Activated CD8-positive, alpha-beta T cell treated with anti-CD3 and anti-CD28 coated beads for 36 hours (primary cell): Measurements from ENCODE around the gene OTOP3. TPM values are rescaled to one million over a fixed set of nuclear protein-coding genes. Genes with fewer than 3 reads are reported as not detected.

Experiments used
- ATAC-seq: fragments of 200-7000 bp; cut with Tn5 transposase; one replicate; pipeline ENCODE4 v1.10.0; 2021; ENCODE audit warnings: mild to moderate bottlenecking, moderate library complexity
- CTCF ChIA-PET: fragments of 350-600 bp; sonication (Branson Sonifier 250); formaldehyde crosslinking; loops from one replicate; lab custom pipeline; 2021; ENCODE audit warnings: antibody characterized with exemption; lab: Charles Lee
- POLR2A ChIA-PET: fragments of 350-600 bp; sonication (Branson Sonifier 250); formaldehyde crosslinking; loops from one replicate; lab custom pipeline; 2021; ENCODE audit warnings: antibody characterized with exemption; lab: Charles Lee
- DNase-seq: peaks from one replicate; pipeline ENCODE4 v3.0.0-alpha.2; 2020
- H3K27ac Mint-ChIP-seq: one replicate; pipeline ENCODE4 v1.8.0; 2021; ENCODE audit warnings: mild to moderate bottlenecking, mixed read lengths
- H3K27me3 Mint-ChIP-seq: one replicate; pipeline ENCODE4 v1.8.0; 2021; ENCODE audit warnings: mixed read lengths
- H3K36me3 Mint-ChIP-seq: one replicate; pipeline ENCODE4 v1.8.0; 2021; ENCODE audit warnings: low read depth, mixed read lengths
- H3K4me1 Mint-ChIP-seq: one replicate; pipeline ENCODE4 v1.8.0; 2021; ENCODE audit warnings: low read depth, mixed read lengths
- H3K4me3 Mint-ChIP-seq: one replicate; pipeline ENCODE4 v1.8.0; 2021; ENCODE audit warnings: mild to moderate bottlenecking, moderate library complexity, mixed read lengths
- H3K9me3 Mint-ChIP-seq: one replicate; pipeline ENCODE4 v1.8.0; 2021; ENCODE audit warnings: mixed read lengths
- CTCF ChIP-seq: fragments of 200-600 bp; IDR thresholded peaks from one replicate; pipeline ENCODE4 v1.8.0; 2022; ENCODE audit warnings: antibody characterized with exemption, mild to moderate bottlenecking
- intact Hi-C: fragments of 100-400 bp; cut with micrococcal nuclease; formaldehyde crosslinking; loops from one replicate; pipeline ENCODE4 v1.10.0; 2022
- total RNA-seq, 2 experiments: library from RNA; stranded (reverse); gene quantifications; one replicate each; pipeline ENCODE4 v1.2.3, GENCODE V29; 2021

The OTOP3 gene
- total RNA-seq, 2 experiments from 2014 or later = not detected

GRCh38 chr17:74930535-74931036, 5.1 kb upstream of the OTOP3 start:
- intact Hi-C loops = no loop called here
- peaks cover 39% of the 10 kb centered on the region for H3K27me3 Mint-ChIP-seq
- CTCF ChIA-PET = interaction anchor here (0.8 to 2.1 kb wide), 3 partner anchors 27 to 30 kb away, joined by 3 to 5 read pairs (median 3); no protein-coding TSS in a partner anchor
- no peak overlapping the region for H3K4me3 Mint-ChIP-seq
- DNase-seq (no peak), ATAC-seq (no peak)
- no peak overlapping the region for H3K27ac Mint-ChIP-seq
- TF ChIP-seq CTCF = no peak
- no peaks in the 10 kb centered on the region for H3K4me1 Mint-ChIP-seq
- POLR2A ChIA-PET = no interaction called here
- no peaks in the 10 kb centered on the region for H3K9me3 Mint-ChIP-seq
- H3K36me3 Mint-ChIP-seq = no peaks in the 10 kb centered on the region

GRCh38 chr17:74935048-74935447, 650 bp upstream of the OTOP3 start:
- H3K27me3 Mint-ChIP-seq = peaks cover 56% of the 10 kb centered on the region
- ChIA-PET CTCF (interaction anchor here (1.4 kb wide), 1 partner anchor 23 kb away, joined by 6 read pairs; no protein-coding TSS in a partner anchor), POLR2A (no interaction called here)
- intact Hi-C loops = no loop called here
- no peak overlapping the region for H3K27ac Mint-ChIP-seq
- no peak for TF ChIP-seq CTCF
- ATAC-seq (no peak), DNase-seq (no peak)
- no peak overlapping the region for H3K4me3 Mint-ChIP-seq
- H3K4me1 Mint-ChIP-seq = no peaks in the 10 kb centered on the region
- H3K36me3 Mint-ChIP-seq = no peaks in the 10 kb centered on the region
- no peaks in the 10 kb centered on the region for H3K9me3 Mint-ChIP-seq

GRCh38 chr17:74936470-74936799, 737 bp downstream of the OTOP3 start:
- ATAC-seq = no peak
- peaks cover 55% of the 10 kb centered on the region for H3K27me3 Mint-ChIP-seq
- no peak overlapping the region for H3K4me3 Mint-ChIP-seq
- no peak for DNase-seq
- no peak overlapping the region for H3K27ac Mint-ChIP-seq
- no peaks in the 10 kb centered on the region for H3K4me1 Mint-ChIP-seq
- H3K36me3 Mint-ChIP-seq = no peaks in the 10 kb centered on the region
- no peak for TF ChIP-seq CTCF
- intact Hi-C loops = no loop called here
- CTCF ChIA-PET = interaction anchor here (1.4 to 3.5 kb wide), 2 partner anchors 21 to 25 kb away, joined by 6 to 18 read pairs; no protein-coding TSS in a partner anchor
- POLR2A ChIA-PET = no interaction called here
- H3K9me3 Mint-ChIP-seq = no peaks in the 10 kb centered on the region

- Mint-ChIP-seq H3K4me3 (no peak overlapping the region), H3K9me3 (no peaks in the 10 kb centered on the region), H3K27me3 (peaks cover 53% of the 10 kb centered on the region), H3K4me1 (no peaks in the 10 kb centered on the region), H3K36me3 (no peaks in the 10 kb centered on the region), H3K27ac (no peak overlapping the region)
- ATAC-seq (no peak), DNase-seq (no peak)
- TF ChIP-seq CTCF = no peak
- ChIA-PET POLR2A (no interaction called here), CTCF (interaction anchor here (1.4 to 3.5 kb wide), 2 partner anchors 20 to 24 kb away, joined by 4 to 18 read pairs; no protein-coding TSS in a partner anchor)
- intact Hi-C loops = no loop called here
Observed at GRCh38 chr17:74937064-74938051, 1.7 kb downstream of the OTOP3 start.
